HepG2 (cell line): ENCODE results near the gene NDUFS1. TPM values are rescaled to one million over a fixed set of nuclear protein-coding genes. Genes with fewer than 3 reads are reported as not detected.

ENCODE experiments used
- CERS6 ChIP-seq: sonication (generic); formaldehyde crosslinking; IDR thresholded peaks from 2 replicates; pipeline ENCODE4 v1.5.0; 2020; ENCODE audit warnings: missing genetic modification reagents
- HNRNPL ChIP-seq: fragments of 200-400 bp; formaldehyde crosslinking; IDR thresholded peaks from 2 replicates; pipeline ENCODE4 v1.6.1; 2017; ENCODE audit warnings: mild to moderate bottlenecking, low read depth, low read length
- KMT2B ChIP-seq: IDR thresholded peaks from 2 replicates; pipeline ENCODE4 v1.6.1; 2016; ENCODE audit warnings: missing genetic modification reagents, missing compliant biosample characterization
- PREB ChIP-seq: sonication (generic); formaldehyde crosslinking; IDR thresholded peaks from 2 replicates; pipeline ENCODE4 v1.4.0; 2020; ENCODE audit warnings: missing genetic modification reagents
- ZBTB40 ChIP-seq, 2 experiments: fragments of 450-650 bp in 1 of 2; sonication (generic) in 1 of 2; formaldehyde crosslinking in 1 of 2; IDR thresholded peaks; 2 replicates each; pipeline versions ENCODE4 v1.6.1 to v1.8.0; 2016 to 2022; ENCODE audit warnings: antibody characterized with exemption in 1 of 2, mild to moderate bottlenecking in 1 of 2, missing genetic modification reagents in 1 of 2
- polyA plus RNA-seq, 8 experiments: library from polyadenylated mRNA; depleted of rRNA in 3 of 8; stranded (reverse) in 7 of 8; unstranded in 1 of 8; fragments of >200 nt; fragmentation: Illumina TruSeq in 4 of 8; extraction: Trizol in 4 of 8; gene quantifications; 2 replicates each; pipeline versions ENCODE4 v1.2.1 to v1.2.3, GENCODE V29; 2011 to 2016; ENCODE audit warnings: low read depth in 4 of 8, missing spikeins in 1 of 8, mixed read lengths in 1 of 8; ENCODE audit not compliant: insufficient read depth in 1 of 8
- total RNA-seq, 5 experiments: library from RNA; depleted of rRNA; stranded (reverse); fragments of >200 nt; fragmentation: Illumina TruSeq; extraction: Trizol; gene quantifications; 2 replicates each; pipeline ENCODE4 v1.2.3, GENCODE V29; 2016; ENCODE audit warnings: low read depth in 1 of 5

Gene NDUFS1
- total and polyA plus RNA-seq, 2 of the 13 experiments (the other 11 are each of a cell fraction or from before 2014, with no cell fraction given): 139 to 242 TPM

- TF ChIP-seq ZBTB40 (IDR thresholded peaks at IDR 0.05) (no peak), ZBTB40 (CRISPR knock-in tag; IDR thresholded peaks at IDR 0.05) (no peak), HNRNPL (no peak), PREB (CRISPR knock-in tag) (no peak), KMT2B (CRISPR knock-in tag) (no peak), CERS6 (CRISPR knock-in tag) (no peak)
Observed at GRCh38 chr2:206071807-206072206, 87.4 kb downstream of the NDUFS1 start (continued).
